ENCODE measurements around the gene GDPD3.

GRCh38 chr16:30088832-30089624 is 24.3 kb downstream of the GDPD3 start:
- TF ChIP-seq CTCF (IDR thresholded peaks at IDR 0.05; ENCODE audit: low read depth, low read length) = no peak
- no peak for TF ChIP-seq EZH2phosphoT487 (IDR thresholded peaks at IDR 0.05; ENCODE audit: low read depth)
